SK-N-MC (cell line): ENCODE results near the gene MTO1.

Experiments used
- EZH2 ChIP-seq: fragments of 200-600 bp; sonication (generic); IDR thresholded peaks from one replicate; pipeline ENCODE4 v1.6.1; 2017; ENCODE audit warnings: antibody characterized with exemption
- FOXP2 ChIP-seq: optimal IDR thresholded peaks from 2 replicates; pipeline ENCODE3; 2011; ENCODE audit warnings: mild to moderate bottlenecking, moderate library complexity; ENCODE audit not compliant: insufficient read depth; ENCODE audit errors: extremely low read length, control extremely low read depth
- POLR2AphosphoS5 ChIP-seq: IDR thresholded peaks from 2 replicates; pipeline ENCODE4 v1.6.1; 2012; ENCODE audit warnings: mild to moderate bottlenecking, low read depth, low read length, borderline replicate concordance

- TF ChIP-seq EZH2 (no peak), POLR2AphosphoS5 (no peak), FOXP2 (no peak)
Observed at GRCh38 chr6:73413102-73413501, 48.4 kb upstream of the MTO1 start.
